Astrocyte of the cerebellum (primary cell): Measurements from ENCODE around the gene RUNDC1.

Experiments used
- DNase-seq: peaks from one replicate; pipeline ENCODE4 v3.0.0-alpha.2; 2011; ENCODE audit warnings: low read depth
- H3K4me3 ChIP-seq: 2 replicates; pipeline ENCODE4 v1.5.1; 2011; ENCODE audit warnings: mild to moderate bottlenecking, low read depth, low read length, moderate library complexity
- CTCF ChIP-seq: IDR thresholded peaks from 2 replicates; pipeline ENCODE4 v1.5.1; 2012; ENCODE audit warnings: low read length, low read depth, moderate library complexity, mild to moderate bottlenecking; ENCODE audit errors: missing control alignments
- in situ Hi-C: cut with HindIII; loops from 2 replicates; pipeline ENCODE4 v1.10.0; 2017; ENCODE audit warnings: low sequenced_read_pairs

The RUNDC1 gene

GRCh38 chr17:43033948-43034881 lies 53.9 kb downstream of the RUNDC1 start:
- DNase-seq: no peak
- no peak for TF ChIP-seq CTCF
- in situ Hi-C loops: no loop called here

GRCh38 chr17:43034894-43035293 lies 54.5 kb downstream of the RUNDC1 start:
- no peak for TF ChIP-seq CTCF
- in situ Hi-C loops: no loop called here
- DNase-seq: no peak
- H3K4me3 ChIP-seq: no peak overlapping the region

More at GRCh38 chr17:43033948-43034881, 53.9 kb downstream of the RUNDC1 start:
- H3K4me3 ChIP-seq: no peak overlapping the region

GRCh38 chr17:43039646-43040045 lies 59.3 kb downstream of the RUNDC1 start:
- no peak overlapping the region for H3K4me3 ChIP-seq
- no peak for DNase-seq
- in situ Hi-C loops: loop anchor here (5.0 kb wide), 1 partner anchor 78 kb away; no protein-coding TSS in a partner anchor
- TF ChIP-seq CTCF: no peak

DNA sequence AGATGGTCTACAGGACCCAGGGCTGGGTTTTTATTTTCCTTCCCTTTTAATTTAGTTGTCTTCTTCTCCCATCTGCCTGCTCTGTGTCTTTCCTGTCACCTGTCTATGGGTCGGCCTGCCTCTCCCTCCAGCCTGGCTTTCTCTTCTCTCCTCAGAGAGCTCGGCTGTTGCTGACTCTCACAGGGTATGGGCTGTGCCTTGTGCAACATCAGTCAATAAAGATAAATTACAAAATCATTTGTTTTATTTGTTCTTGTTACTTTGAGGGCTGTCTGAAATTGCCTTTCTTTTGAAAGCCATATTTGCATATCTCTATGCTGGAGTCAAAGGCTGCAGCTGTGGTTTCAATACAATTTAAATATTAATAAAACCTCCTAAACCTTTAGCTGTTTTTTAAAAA lies 60.3 kb downstream of the RUNDC1 start:
- in situ Hi-C loops: loop anchor here (5.0 kb wide), 1 partner anchor 77 kb away; no protein-coding TSS in a partner anchor
- no peak for TF ChIP-seq CTCF
- no peak overlapping the region for H3K4me3 ChIP-seq
- no peak for DNase-seq

- no peak for DNase-seq
- no peak overlapping the region for H3K4me3 ChIP-seq
- no peak for TF ChIP-seq CTCF
- in situ Hi-C loops: loop anchor here (5.0 kb wide), 1 partner anchor 75 kb away; no protein-coding TSS in a partner anchor
Observed at GRCh38 chr17:43042025-43042628, 61.8 kb downstream of the RUNDC1 start.
